ENCODE data around the gene ZNF550. TPM values are rescaled to one million over a fixed set of nuclear protein-coding genes. Genes with fewer than 3 reads are reported as not detected.
"Not testable (repeated sequence)": the region's sequence is repeated elsewhere in the genome, so short reads cannot be mapped to it uniquely, and the experiment has no call there.

The ZNF550 gene
- total RNA-seq, 4 donors from 2014 or later, result 9.8 to 19.2 (median 13.5) TPM

- peak in 1 of 2 donors; percentile 20 for TF ChIP-seq POLR2A (IDR thresholded peaks at IDR 0.05)
- WGBS, 2 donors, result 1 to 2% methylated on average over 24 to 27 of the region's 69 CpGs
- H3K4me3 ChIP-seq (ENCODE audit: low read depth, poor library complexity, severe bottlenecking), result peak within 1 kb of the TSS; percentile 72
- peak; percentile 95 to 99 for DNase-seq (ENCODE audit: low spot score in 2 of 2)
- intact Hi-C loops (cut with DNase I; ENCODE audit: low total_unique reads), result not testable (repeated sequence)
Measured at GRCh38 chr19:57499680-57500395, 59.8 kb downstream of the ZNF550 start, which contains the start of gene ZNF773. TSS of gene ZNF773 (plus strand) at chr19:57499938. CDS start at chr19:57500081, 143 bp downstream.

- H3K4me3 ChIP-seq (ENCODE audit: low read depth, poor library complexity, severe bottlenecking); DNase-seq (ENCODE audit: low spot score in 2 of 2); intact Hi-C loops (cut with DNase I; ENCODE audit: low total_unique reads): not testable (repeated sequence)
Measured at GRCh38 chr19:57499332-57499679, 60.4 kb downstream of the ZNF550 start.

- DNase-seq (ENCODE audit: low spot score in 2 of 2); intact Hi-C loops (cut with DNase I; ENCODE audit: low total_unique reads); H3K4me3 ChIP-seq (ENCODE audit: low read depth, poor library complexity, severe bottlenecking): not testable (repeated sequence)
- WGBS, 2 donors, result 0% methylated on average over 1 of the region's 1 CpG
Measured at GRCh38 chr19:57488299-57488644, 71.4 kb downstream of the ZNF550 start.

GRCh38 chr19:57487477-57488298 lies 72.0 kb downstream of the ZNF550 start, which contains the start of gene ZNF419:
TSS of gene ZNF419 (plus strand) at chr19:57487750. CDS start at chr19:57487951, 201 bp downstream.
- WGBS, 2 donors, result 1 to 4% methylated on average over 32 to 45 of the region's 69 CpGs
- intact Hi-C loops (cut with DNase I; ENCODE audit: low total_unique reads), result not testable (repeated sequence)
- H3K4me3 ChIP-seq (ENCODE audit: low read depth, poor library complexity, severe bottlenecking), result peak within 1 kb of the TSS; percentile 92
- peak; percentile 91 to 98 for DNase-seq (ENCODE audit: low spot score in 2 of 2)

Other genes with a start within 250 kb of the ZNF550 start
- gene ZNF543, start 239.4 kb downstream of the ZNF550 start, total RNA-seq, result 10 to 100 TPM; 11.4 to 15.7 (median 12.4) TPM
- gene ZNF304, start 208.6 kb downstream of the ZNF550 start, total RNA-seq, result 10 to 100 TPM in 1 of 4 donors, 1 to 10 TPM in 3; 8.3 to 11.8 (median 8.9) TPM
- 10 to 100 TPM; 11.3 to 20.1 (median 19.5) TPM for gene TRAPPC2B, start 196.3 kb downstream of the ZNF550 start, total RNA-seq
- gene ZNF547, start 196.3 kb downstream of the ZNF550 start, total RNA-seq, result 1 to 10 TPM in 3 of 4 donors, under 1 TPM in 1; 0.42 to 2.4 (median 1.4) TPM
- 10 to 100 TPM; 20.3 to 29.3 (median 23.5) TPM for gene ZNF548, start 170.0 kb downstream of the ZNF550 start, total RNA-seq
- gene ZNF17, start 148.7 kb downstream of the ZNF550 start, total RNA-seq, result 10 to 100 TPM in 2 of 4 donors, 1 to 10 TPM in 2; 8.9 to 30.3 (median 14.0) TPM
- 10 to 100 TPM in 3 of 4 donors, 1 to 10 TPM in 1; 7.8 to 16.1 (median 12.9) TPM for gene ZNF749, start 124.5 kb downstream of the ZNF550 start, total RNA-seq
- 1 to 10 TPM in 1 of 4 donors, under 1 TPM in 3; 0.25 to 1.4 (median 0.86) TPM for gene VN1R1, start 102.7 kb downstream of the ZNF550 start, total RNA-seq
- 10 to 100 TPM; 11.6 to 18.3 (median 12.2) TPM for gene ZNF772, start 82.3 kb downstream of the ZNF550 start, total RNA-seq
- 10 to 100 TPM in 3 of 4 donors, 1 to 10 TPM in 1; 7.8 to 26.6 (median 13.4) TPM for gene ZNF419, start 72.1 kb downstream of the ZNF550 start, total RNA-seq
- gene ZNF773, start 59.9 kb downstream of the ZNF550 start, total RNA-seq, result 10 to 100 TPM in 3 of 4 donors, 1 to 10 TPM in 1; 5.7 to 30.8 (median 17.5) TPM
- gene ZNF549, start 32.5 kb downstream of the ZNF550 start, total RNA-seq, result 1 to 10 TPM; 4.4 to 5.5 (median 4.9) TPM
- gene ZNF416, start 19.0 kb upstream of the ZNF550 start, total RNA-seq, result 10 to 100 TPM in 1 of 4 donors, 1 to 10 TPM in 3; 6.7 to 10.2 (median 8.4) TPM
- 10 to 100 TPM in 1 of 4 donors, 1 to 10 TPM in 3; 2.0 to 12.7 (median 4.3) TPM for gene ZIK1, start 24.3 kb upstream of the ZNF550 start, total RNA-seq
- gene ZNF530, start 40.0 kb upstream of the ZNF550 start, total RNA-seq, result 10 to 100 TPM in 1 of 4 donors, 1 to 10 TPM in 3; 4.8 to 16.9 (median 6.1) TPM
- 10 to 100 TPM; 19.1 to 42.5 (median 34.6) TPM for gene ZNF134, start 54.4 kb upstream of the ZNF550 start, total RNA-seq
- 10 to 100 TPM; 12.9 to 33.5 (median 17.7) TPM for gene ZNF211, start 73.3 kb upstream of the ZNF550 start, total RNA-seq
- under 1 TPM in 2 of 4 donors, not detected in 2; 0.39 to 0.71 TPM for gene ZSCAN4, start 109.1 kb upstream of the ZNF550 start, total RNA-seq
- 10 to 100 TPM in 3 of 4 donors, 1 to 10 TPM in 1; 9.3 to 20.8 (median 19.5) TPM for gene ZNF551, start 122.1 kb upstream of the ZNF550 start, total RNA-seq
- gene ZNF154, start 149.3 kb upstream of the ZNF550 start, total RNA-seq, result 1 to 10 TPM in 1 of 4 donors, under 1 TPM in 3; 0.15 to 1.0 (median 0.77) TPM
- 1 to 10 TPM in 2 of 4 donors, under 1 TPM in 2; 0.88 to 4.3 (median 2.0) TPM for gene ZNF671, start 167.8 kb upstream of the ZNF550 start, total RNA-seq
- gene ZNF776, start 187.0 kb upstream of the ZNF550 start, total RNA-seq, result 10 to 100 TPM in 3 of 4 donors, 1 to 10 TPM in 1; 9.5 to 23.7 (median 13.0) TPM
- gene ZNF586, start 209.8 kb upstream of the ZNF550 start, total RNA-seq, result 10 to 100 TPM in 3 of 4 donors, 1 to 10 TPM in 1; 9.1 to 21.4 (median 17.5) TPM